HG02759 (cell line): ENCODE results near the gene LMX1B.
"Not testable (repeated sequence)": the region's sequence is repeated elsewhere in the genome, so short reads cannot be mapped to it uniquely, and the experiment has no call there.

ENCODE experiments used
- ATAC-seq: cut with Tn5 transposase; IDR thresholded peaks from one replicate; pipeline ENCODE4 v1.9.1; 2021; ENCODE audit warnings: mild to moderate bottlenecking, moderate library complexity; ENCODE audit not compliant: unreplicated experiment

LMX1B gene

DNA sequence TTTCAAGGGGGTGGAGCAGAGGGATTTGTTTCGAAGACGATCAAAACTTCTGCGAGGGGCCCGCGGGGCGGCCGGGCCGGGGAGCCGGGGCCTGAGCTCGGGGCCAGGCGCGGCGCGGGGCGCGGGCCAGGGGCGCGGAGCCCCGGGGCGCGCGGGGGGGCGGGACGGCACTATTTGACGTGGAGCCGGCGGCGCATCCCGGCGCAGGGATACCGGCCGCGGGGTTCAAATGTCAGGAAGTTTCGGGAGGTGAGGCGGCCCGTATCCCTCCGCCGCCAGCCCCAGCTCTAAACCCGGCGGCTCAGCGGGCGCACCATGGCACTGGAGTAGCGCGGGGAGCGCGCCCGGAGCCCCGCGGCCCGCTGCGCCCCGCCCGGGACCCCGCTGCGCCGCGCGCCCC, at the start of gene LMX1B:
Gene LMX1B, plus strand, starts transcription at position 278 of the 400 bp plus-strand sequence. CDS start 522 bp downstream, outside the sequence.
- no peak for ATAC-seq

DNA sequence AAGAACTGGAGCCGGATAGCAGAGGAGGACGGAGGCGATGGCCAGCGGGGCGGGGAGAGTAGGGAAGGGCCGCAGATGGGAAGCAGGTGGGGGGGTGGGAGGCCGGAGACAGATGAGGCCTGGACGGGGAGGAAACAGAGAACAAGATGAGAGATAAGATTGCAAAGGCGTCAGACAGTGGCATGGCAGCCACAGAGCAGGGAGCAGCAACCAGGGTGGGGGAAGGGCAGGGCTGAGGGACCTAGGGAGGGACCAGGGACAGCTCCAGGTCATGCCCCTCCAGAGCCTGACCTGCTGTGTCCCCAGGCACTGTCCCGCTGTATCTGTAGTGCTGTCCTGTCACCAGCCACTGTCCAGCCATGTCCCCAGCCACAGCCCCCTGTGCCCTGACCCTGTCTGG, 49.6 kb upstream of the LMX1B start:
- ATAC-seq: no peak

DNA sequence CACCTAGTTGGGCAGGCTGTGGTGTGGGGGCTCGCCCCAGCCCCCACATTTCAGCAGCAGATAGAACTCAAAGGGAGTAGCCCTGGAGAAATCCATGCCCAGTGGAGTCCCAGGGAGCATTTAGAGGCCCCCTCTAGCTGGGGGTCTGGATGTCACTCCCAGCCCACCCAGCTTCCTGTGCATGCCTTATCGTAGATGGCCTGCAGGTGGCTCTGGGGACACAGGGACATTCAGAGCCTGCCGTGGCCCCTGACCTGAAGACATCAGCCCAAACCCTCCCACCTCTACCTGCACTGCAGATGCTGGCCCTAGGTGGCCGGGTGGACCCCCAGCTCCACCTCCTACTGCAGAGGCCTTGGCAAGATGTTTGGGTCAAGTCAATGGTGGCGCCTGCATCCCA, 49.0 kb upstream of the LMX1B start:
- no peak for ATAC-seq

DNA sequence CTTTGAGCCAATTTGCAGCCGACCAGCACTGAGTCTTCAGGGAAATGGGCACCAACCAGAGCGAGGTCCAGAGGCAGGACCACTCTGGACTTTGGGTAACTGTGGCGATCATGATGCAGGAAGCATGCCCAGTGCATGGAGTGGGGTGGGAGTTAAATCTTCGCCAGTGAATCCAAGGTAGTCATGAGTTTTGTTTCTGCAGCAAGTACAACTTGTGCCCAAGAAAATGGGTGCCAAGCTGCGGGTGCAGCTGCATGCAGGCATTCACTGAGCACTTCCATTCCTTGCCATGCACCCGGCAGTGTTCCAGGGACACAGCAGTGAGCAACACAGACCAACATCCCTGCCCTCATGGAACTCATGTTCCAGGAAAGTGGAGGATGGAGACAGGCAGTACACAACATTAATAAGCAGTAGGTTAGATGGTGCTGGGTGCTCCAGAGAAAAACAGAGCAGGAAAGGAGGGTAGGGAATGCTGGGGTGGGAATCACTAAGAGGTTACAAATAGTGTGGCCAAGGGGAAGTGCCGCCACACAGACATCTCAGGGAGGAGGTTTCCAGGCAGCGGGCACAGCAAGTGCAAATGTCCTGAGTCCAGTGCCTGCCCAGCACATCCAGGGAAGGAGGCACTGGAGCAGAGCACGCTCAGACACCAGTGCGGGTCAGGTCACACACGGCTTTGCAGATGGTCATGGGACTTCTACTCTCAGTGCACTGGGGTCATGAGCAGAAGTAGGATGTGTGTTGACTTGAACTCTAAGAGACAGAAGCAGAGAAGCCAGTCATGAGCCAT, 48.2 kb upstream of the LMX1B start:
- no peak for ATAC-seq

DNA sequence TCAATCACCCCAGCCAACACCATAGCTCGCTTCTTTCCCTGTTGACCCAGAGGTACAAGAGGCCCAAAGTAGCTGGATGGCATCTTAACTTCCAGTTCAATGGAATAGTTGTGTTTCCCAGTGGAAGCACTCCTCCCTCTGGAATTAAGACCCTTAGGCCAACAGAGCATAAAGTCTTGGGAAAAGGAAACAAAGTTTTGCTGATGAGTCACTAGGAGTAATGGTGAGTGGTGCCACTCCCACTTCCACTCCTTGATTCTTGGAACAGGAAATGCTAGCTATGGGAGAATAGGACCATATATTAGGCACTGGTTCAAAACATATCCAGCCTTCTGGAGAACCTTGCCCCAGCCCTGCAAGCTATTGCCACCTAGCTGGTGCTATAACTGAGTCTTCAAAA, 44.7 kb upstream of the LMX1B start:
- ATAC-seq: no peak

DNA sequence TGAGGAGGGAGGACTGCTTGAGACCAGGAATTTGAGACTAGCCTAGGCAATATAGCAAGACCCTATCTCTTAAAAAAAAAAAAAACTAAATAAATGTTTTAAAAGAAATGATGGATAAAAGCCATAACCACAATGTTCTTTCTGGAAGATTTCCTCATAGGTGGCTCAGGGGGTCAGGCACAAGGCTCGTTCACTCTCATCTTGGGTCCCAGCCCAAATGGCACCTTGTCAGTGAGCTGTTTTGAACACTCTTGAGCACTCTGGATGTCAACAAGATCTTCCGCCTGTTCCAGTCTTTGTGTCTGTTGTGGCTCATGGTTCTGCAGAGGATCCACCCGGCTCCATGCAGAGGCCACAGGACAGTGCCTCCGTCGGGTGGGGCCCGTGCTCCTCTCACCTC, 35.7 kb upstream of the LMX1B start:
- ATAC-seq: no peak

DNA sequence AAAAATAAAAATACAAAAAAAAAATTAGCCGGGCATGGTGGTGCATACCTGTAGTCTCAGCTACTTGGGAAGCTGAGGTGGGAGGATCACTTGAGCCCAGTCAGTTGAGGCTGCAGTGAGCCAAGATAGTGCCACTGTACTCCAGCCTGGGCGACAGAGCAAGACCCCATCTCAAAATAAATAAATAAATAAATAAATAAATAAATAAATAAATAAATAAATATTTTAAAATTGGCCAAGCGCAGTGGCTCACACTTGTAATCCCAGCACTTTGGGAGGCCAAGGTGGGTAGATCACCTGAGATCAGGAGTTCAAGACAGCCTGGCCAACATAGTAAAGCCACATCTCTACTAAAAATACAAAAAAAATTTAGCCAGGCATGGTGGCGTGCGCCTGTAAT, 33.4 kb upstream of the LMX1B start:
- ATAC-seq: not testable (repeated sequence)

DNA sequence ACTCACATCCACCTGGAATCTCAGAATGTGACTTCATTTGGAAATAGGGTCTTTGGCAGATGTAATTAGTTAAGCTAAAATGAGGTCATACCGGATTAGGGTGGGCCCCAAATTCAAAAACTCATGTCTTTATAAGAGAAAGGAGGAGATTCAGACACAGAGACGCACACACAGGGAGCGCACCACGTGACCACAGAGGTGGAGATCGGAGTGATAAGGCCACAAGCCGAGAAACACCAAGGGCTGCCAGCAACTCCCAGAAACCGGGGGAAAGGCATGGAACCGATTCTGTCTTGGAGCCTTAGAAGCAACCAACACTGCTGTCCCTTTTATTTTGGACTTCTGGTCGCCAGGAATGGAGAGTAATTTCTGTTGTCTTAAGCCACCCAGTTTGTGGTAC, 31.8 kb upstream of the LMX1B start:
- ATAC-seq: no peak

DNA sequence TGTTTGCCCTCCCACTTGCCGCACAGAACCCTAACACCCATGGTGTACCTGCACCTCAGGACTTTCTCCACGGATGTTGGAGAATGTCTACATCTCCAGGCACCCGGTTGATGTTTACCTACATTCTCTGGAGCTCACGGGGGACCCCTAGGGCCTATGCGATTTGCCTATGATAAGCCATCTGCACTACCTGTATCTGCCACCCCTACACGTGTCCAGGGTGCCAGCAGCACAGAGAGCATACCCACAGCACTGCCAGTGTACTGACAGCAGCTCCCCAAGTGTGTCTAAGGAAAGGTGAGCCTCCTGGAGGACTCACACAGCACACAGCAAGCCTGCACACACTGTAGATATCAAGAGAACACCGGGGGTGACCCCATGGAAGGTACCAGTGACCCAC, 31.3 kb upstream of the LMX1B start:
- no peak for ATAC-seq

DNA sequence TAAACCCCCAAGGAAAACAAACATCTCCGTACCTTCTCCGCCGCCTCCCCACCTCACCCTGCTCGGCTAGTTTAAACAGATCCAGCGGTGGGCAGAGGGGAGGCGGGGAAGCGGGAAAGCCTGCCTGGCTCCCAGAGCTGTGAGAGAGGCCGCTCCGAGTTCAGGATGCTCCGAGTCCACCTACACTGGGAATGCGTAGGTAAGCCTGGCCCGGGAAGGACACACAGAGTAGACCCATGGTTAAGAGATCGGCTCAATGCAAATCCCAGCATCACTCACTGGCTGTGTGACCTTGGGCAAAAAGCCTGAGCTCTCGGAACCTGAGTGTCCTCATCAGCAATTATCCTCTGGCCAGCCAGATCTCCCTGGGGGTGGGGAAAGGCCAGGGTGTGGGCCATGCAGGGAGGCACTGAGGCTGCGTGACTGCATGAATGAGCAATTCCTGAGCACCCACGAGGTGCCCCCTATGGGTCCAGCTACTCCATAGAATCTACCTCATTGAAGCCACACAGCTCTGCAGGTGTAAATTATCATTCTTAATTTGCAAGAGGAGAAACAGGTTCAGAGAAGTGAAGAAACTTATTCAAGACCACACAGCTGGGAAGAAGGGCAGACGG, 30.5 kb upstream of the LMX1B start:
- ATAC-seq: no peak

DNA sequence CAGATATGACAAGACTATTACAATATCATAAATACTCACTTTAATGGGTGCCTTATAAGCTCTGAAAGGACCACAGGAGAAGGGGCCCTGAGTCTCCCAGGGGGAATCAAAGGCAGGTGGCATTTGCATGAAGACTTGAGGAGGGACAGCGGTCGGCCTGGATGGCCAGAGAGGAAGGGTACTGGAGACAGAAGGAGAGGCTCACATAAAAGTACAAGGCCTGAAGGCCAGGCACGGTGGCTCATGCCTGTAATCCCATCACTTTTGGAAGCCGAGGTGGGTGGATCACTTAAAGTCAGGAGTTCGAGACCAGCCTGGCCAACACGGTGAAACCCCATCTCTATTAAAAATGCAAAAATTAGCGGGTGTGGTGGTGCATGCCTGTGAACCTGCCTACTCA, 29.1 kb upstream of the LMX1B start:
- ATAC-seq: no peak

DNA sequence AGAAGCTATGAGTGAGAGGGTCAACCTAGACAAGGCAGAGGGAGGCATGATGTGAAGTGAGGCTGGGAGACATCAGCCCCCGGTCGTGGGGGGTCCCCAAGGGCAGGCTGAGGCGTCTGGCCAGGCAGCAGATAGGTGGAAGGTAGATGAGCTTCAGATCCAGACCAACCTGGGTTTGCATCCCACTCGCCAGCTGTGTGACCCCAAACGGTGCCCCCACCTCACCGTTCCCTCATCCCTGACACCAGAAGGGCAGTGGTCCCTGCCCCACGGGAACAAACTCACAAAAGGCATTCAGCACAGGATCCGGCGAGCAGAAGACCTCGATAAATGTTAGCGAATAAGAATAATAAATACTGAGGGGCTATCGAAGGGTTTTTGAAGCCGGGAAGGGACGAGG, 27.5 kb upstream of the LMX1B start:
- ATAC-seq: no peak

DNA sequence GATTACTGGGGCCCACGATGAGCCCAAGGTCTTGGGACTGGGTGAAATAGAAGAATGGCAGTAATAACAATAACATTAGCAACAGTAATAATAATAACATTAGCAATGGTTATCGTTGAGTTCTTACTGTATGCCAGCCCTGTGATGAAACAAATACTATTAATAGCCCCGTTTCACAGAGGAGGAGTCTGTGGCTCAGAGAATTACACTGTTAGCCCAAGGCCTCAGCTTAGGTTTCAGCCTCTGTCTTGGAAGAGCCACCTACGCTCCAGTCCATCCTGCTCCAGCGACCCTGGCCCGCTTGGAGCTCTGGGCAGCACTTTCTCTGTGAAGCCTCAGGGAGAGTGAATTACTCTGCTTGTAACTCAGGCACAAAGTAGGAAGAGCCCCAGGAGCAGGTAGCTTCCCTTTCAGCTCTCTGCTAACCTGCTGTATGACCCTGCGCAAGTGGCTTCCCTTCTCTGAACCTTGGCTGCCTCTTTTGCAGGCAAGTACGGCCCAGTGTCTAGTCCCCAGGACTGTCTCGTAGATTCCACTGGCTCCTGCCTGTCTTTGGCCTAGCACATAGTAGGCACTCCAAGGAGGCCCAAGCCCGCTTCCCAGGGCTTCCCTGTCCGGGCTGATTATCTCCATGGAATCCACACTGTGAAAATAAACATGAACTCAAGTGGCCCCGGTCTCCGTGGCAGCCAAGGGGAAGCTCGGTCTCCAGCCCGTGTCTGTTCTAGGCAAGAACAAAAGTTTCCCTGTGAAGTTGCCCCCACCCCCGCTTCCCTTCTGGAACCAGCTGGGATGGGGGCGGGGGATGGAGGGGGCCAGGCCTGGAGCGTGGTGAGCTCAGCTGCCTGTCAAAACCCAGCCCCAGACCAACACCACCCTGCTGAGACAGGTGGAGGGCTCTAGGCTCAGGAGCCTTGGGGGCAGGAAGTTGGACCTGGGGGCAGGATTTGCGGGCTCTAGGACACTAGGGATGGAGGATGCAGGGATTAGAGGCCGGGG, 26.2 kb upstream of the LMX1B start:
- ATAC-seq: no peak

DNA sequence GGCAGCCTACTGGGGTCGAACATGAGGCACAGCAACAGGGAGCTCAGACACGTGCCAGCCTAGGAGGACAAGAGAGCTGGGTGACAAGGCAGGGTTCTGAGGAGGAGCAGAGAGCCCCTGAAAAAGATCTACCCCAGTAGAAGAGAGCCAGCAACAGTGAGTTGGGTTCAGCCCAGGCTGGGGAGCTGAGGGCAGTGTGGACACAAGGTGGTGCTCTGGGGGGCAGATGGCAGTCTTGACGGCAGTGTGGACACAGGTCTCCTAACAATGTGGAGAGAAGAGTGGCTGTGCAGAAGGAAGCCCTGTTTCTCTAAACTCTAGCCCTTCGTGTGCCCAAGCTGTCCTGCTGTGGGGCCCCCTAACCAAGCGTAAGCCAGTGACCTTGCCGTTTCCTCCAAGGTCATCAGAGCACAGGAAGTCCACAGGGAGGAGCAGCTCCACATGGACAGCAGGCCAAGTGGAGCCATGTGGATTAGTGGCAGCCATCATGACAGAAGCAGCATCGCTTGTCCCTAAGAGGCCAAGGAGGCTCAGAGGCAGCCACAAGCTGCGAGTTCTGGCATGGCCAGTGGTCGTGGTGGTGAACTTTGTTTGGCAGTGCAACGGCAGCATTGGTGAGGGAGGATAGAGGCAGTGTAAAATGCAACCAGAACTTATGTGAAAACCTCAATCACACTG, 25.1 kb upstream of the LMX1B start:
- ATAC-seq: no peak

DNA sequence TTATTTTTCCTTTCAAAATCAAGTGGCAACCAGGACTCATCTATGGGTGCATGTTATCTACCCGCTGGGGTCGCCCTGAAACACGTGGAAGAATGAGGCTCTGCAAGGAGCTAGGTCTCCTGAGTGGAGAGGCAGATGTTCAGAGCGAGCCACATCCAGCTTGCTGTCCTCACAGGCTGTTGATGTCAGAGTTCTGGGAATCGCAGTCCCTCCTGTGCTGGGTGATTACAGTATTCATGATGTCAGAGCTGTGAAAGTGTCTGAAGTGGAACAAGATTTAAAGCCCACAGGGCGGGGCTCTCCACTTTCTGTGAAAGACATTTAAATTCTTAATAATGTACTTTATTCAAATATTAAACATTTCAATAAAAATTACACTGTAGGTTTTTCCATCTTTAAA, 24.4 kb upstream of the LMX1B start:
- no peak for ATAC-seq

DNA sequence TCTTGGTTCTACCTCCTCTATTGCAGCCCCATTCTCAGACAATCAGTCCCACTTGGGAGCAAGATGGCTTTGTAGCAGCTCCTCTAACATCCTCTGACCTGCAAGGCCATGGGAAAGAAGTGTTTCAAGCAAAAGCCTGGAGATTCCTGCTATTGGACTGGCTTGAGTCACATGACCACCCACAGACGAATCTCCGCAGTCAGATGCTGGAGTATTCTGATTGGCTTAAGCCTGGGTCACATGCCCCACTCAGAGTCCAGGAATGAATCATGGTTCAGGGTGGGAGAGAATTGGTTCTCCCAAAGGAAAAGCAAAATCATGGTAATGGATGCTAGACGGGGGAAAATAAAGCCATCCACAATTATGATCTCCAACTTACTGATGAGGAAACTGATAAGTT, 22.6 kb upstream of the LMX1B start:
- ATAC-seq: no peak

DNA sequence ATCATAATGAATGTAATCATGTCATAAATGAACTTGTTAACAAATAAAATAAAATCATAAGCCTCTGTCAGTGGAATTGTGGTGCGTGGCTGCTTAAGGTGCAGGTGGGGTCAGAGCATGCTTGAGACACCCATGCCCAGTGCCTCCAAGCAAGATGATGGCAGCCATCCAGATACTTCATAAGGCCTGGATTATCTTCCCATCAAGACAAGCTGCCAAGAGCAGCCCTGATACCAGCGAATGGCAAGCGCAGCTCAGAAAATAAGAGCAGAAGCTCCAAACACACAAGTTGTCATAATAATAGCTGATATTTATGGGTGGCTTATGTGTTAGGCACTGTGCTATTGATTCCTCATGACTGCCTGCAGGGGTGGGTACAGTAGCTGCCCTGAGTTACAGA, 21.8 kb upstream of the LMX1B start:
- no peak for ATAC-seq

DNA sequence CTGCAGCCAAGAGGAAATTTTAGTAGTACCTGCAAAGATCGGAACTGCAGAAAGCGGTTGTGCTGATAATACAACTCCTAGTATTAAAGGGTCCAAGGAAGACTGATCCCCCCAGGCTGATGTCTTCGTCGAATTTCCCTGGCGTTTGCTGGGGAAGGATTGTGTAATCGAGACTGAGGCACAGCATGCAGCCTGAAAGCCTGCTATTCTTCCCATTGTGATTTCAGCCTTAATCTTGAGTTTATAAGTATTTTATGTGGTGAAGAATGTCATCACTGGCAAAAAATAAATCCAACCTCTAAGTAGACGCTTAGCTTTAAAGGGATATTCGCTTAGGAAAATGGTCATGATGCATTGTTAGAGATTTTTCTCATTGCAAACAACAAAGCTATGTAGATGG, 21.3 kb upstream of the LMX1B start:
- ATAC-seq: no peak

DNA sequence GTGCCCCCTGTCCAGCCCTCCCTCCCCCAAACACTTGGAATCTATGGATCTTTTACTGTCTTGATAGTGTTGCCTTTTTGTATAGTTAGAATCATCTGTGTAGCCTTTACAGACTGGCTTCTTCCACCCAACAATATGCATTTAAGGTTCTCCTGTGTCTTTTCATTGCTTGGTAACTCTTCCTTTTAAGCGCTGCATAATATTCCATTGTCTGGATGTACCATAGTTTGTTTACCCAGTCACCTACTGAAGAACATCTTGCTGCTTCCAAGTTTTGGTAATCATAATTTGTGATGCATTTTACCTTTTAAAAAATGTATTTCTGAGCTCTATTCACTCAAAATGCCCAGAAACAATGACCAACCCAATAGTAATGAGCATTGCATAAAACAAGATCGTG, 17.7 kb upstream of the LMX1B start:
- no peak for ATAC-seq

DNA sequence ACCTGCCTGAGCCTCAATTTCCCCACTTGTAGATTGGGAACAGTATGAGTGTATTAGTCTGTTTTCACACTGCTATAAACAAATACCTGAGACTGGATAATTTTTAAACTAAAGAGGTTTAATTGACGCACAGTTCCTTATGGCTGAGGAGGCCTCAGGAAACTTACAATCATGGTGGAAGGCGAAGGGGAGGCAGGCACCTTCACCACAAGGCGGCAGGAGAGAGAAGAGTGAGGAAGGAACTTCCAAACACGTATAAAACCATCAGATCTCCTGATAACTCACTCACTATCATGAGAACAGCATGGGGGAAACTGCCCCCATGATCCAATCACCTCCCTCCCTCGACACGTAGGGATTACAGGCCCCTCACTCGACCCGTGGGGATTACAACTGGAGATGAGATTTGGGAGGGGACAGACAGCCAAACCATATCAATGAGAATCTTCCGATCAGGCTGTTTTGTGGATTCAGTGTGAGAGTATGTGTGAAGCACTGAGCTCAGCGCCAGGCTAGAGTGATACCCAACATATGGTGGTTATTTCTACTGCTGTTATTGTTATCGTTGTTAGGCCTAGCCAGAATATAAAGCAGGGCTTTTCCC, 14.6 kb upstream of the LMX1B start:
- no peak for ATAC-seq
